SW 1271 (cell line): ENCODE data around the gene ARHGAP28.

Source experiments
- DNase-seq, 2 experiments: peaks; one replicate each; lab custom pipeline; 2025; lab: John Stamatoyannopoulos, UW

The ARHGAP28 gene

GRCh38 chr18:6729247-6730091 lies at the start of gene ARHGAP28:
ARHGAP28 (plus strand) TSS chr18:6729716; CDS start chr18:6729822, 106 bp downstream.
- peak in 1 of 2 experiments; percentile 26 for DNase-seq

GRCh38 chr18:6681331-6681875 lies 48.1 kb upstream of the ARHGAP28 start:
- DNase-seq = no peak

GRCh38 chr18:6682437-6683111 lies 46.9 kb upstream of the ARHGAP28 start:
- DNase-seq = no peak

- DNase-seq = no peak
These were observed 46.2 kb upstream of the ARHGAP28 start for GRCh38 chr18:6683112-6683876.

- no peak for DNase-seq
These were observed 41.8 kb upstream of the ARHGAP28 start for GRCh38 chr18:6687676-6688075.

GRCh38 chr18:6708890-6709289 lies 20.6 kb upstream of the ARHGAP28 start:
- no peak for DNase-seq

GRCh38 chr18:6711467-6711866 lies 18.0 kb upstream of the ARHGAP28 start:
- DNase-seq = no peak

- DNase-seq = no peak
These were observed 17.1 kb upstream of the ARHGAP28 start for GRCh38 chr18:6712401-6712800.

GRCh38 chr18:6714010-6714409 lies 15.5 kb upstream of the ARHGAP28 start:
- DNase-seq = no peak

- no peak for DNase-seq
These were observed 11.2 kb upstream of the ARHGAP28 start for GRCh38 chr18:6718267-6718666.

- no peak for DNase-seq
These were observed 10.2 kb upstream of the ARHGAP28 start for GRCh38 chr18:6719098-6719846.

GRCh38 chr18:6719910-6720683 lies 9.4 kb upstream of the ARHGAP28 start:
- no peak for DNase-seq

- no peak for DNase-seq
These were observed 7.8 kb upstream of the ARHGAP28 start for GRCh38 chr18:6721755-6722154.

GRCh38 chr18:6722690-6723089 lies 6.8 kb upstream of the ARHGAP28 start:
- DNase-seq = no peak

- DNase-seq = no peak
These were observed 5.2 kb upstream of the ARHGAP28 start for GRCh38 chr18:6724331-6724730.

- DNase-seq = no peak
These were observed 1.2 kb upstream of the ARHGAP28 start for GRCh38 chr18:6728331-6728730.

- DNase-seq = peak in 1 of 2 experiments; percentile 16
These were observed 688 bp upstream of the ARHGAP28 start for GRCh38 chr18:6728809-6729246.

- DNase-seq = no peak
These were observed 1.1 kb downstream of the ARHGAP28 start for GRCh38 chr18:6730416-6731221.

- no peak for DNase-seq
These were observed 1.7 kb downstream of the ARHGAP28 start for GRCh38 chr18:6731222-6731596.

GRCh38 chr18:6732952-6733351 lies 3.4 kb downstream of the ARHGAP28 start:
- DNase-seq = no peak
